NCI-H146 treated with DMSO at 0.1 percent for 48 hours (cell line): Measurements from ENCODE around the gene B3GNT7.
"Not testable (repeated sequence)": the region's sequence is repeated elsewhere in the genome, so short reads cannot be mapped to it uniquely, and the experiment has no call there.

Experiments
- DNase-seq: peaks from one replicate; lab custom pipeline; 2025; ENCODE audit not compliant: unreplicated experiment; lab: John Stamatoyannopoulos, UW

Gene B3GNT7

DNA sequence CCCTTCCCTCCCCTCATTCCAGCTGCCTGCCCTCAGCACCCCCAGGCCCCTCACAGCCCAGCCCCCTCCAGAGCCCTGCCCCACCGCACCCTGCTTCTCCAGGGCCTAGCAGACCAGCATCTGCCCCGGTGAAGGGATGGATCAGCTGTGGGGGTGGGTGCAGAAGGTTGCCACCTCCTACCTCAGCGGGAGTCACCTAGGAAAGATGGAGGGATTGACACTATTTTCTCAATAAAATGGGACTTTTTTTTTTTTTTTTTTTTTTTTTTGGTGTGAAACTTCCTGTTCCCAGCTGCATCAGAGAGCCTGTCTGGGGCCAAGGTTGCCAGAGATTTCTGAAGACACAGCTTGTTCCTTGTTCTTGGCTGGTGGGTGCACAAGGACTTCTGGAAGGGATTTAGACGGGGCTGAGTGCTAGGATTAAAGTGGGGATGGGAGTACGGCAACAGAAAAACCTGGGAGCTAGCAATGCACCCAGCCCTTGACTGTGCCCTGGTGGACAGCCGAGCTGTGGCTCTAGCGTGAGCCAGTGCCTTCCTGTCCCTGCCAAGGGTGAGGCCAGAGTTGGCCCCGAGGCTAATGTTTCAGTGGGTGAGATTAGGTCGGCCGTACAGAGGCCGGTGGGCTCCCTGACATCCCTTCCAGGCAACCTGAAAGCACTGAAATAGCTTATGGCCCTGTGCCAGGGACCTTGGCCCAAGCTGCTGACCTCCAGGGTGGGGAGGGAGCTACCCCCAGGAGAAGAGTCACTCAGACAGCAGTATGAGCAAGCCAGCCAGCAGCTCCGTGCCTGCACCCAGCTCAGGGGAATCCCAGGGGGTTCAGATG lies 4.6 kb downstream of the B3GNT7 start:
- no peak for DNase-seq

DNA sequence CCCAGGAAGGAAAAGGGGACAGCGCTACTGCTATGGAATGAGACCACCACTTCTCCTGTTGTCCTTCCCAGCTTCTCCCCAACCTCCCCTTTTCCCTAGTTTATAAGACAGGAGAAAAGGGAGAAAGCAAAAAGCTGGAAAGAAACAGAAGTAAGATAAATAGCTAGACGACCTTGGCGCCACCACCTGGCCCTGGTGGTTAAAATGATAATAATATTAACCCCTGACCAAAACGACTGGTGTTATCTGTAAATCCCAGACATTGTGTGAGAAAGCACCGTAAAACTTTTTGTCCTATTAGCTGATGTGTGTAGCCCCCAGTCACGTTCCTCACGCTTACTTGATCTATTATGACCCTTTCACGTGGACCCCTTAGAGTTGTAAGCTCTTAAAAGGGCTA lies 5.2 kb downstream of the B3GNT7 start:
- DNase-seq = not testable (repeated sequence)

DNA sequence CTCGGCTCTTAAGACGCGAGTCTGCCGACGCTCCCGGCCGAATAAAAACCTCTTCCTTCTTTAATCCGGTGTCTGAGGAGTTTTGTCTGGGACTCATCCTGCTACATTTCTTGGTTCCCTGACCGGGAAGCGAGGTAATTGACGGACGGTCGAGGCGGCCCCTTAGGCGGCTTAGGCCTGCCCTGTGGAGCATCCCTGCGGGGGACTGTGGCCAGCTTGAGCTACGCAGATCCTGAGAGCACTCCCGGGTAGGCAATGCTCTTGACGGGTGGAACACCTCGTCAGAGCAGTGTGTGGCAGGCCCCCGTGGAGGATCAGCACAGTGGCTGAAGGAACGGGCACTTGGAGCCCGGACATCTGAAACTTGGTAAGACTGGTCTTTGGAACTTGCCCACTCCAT lies 5.6 kb downstream of the B3GNT7 start:
- not testable (repeated sequence) for DNase-seq

DNA sequence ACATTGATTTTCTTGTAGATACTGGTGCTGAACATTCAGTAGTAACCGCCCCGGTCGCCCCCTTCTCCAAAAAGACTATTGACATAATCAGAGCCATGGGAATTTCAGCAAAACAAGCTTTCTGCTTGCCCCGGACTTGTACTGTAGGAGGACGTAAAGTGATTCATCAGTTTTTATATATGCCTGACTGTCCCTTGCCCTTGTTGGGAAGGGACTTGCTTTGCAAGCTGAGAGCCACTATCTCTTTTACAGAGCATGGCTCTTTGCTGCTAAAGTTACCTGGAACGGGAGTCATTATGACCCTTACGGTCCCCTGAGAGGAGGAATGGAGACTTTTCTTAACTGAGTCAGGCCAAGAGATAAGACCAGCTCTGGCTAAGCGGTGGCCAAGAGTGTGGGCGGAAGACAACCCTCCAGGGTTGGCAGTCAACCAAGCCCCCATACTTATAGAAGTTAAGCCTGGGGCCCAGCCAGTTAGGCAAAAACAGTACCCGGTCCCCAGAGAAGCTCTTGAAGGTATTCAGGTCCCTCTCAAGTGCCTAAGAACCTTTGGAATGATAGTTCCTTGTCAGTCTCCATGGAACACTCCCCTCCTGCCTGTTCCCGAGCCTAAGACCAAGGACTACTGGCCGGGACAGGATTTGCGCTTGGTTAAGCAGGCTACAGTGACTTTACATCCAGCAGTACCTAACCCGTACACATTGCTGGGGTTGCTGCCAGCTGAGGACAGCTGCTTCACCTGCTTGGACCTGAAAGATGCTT lies 8.1 kb downstream of the B3GNT7 start:
- not testable (repeated sequence) for DNase-seq

DNA sequence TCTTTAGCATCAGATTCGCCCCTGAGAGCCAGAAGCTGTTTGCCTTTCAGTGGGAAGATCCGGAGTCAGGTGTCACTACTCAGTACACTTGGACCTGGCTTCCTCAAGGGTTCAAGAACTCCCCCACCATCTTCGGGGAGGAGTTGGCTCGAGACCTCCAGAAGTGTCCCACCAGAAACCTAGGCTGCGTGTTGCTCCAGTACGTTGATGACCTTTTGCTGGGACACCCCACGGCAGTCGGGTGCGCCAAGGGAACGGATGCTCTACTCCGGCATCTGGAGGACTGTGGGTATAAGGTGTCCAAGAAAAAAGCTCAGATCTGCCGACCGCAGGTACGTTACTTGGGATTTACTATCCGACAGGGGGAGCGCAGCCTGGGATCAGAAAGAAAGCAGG lies 8.7 kb downstream of the B3GNT7 start:
- not testable (repeated sequence) for DNase-seq

DNA sequence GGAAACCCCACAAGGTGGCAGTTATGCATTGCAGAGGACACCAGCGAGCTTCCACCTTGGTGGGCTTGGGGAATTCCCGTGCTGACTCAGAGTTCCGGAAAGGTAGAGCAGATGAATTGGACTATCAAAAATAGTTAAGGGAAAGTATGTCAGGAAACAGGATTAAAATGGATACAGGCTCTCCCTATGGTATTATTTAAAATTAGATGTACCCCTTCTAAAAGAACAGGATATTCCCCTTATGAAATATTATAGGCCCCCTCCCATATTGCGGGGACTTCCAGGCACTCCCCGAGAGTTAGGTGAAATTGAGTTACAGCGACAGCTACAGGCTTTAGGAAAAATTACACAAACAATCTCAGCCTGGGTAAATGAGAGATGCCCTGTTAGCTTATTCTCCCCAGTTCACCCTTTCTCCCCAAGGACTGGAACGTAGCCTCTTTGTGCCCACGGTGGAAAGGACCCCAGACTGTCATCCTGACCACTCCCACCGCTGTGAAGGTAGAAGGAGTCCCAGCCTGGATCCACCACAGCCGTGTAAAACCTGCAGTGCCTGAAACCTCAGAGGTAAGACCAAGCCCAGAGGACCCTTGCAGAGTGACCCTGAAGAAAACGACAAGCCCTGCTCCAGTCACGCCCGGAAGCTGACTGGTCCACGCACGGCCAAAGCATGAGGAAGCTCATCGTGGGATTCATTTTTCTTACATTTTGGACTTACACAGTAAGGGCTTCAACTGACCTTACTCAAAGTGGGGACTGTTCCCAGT lies 10.3 kb downstream of the B3GNT7 start:
- not testable (repeated sequence) for DNase-seq

DNA sequence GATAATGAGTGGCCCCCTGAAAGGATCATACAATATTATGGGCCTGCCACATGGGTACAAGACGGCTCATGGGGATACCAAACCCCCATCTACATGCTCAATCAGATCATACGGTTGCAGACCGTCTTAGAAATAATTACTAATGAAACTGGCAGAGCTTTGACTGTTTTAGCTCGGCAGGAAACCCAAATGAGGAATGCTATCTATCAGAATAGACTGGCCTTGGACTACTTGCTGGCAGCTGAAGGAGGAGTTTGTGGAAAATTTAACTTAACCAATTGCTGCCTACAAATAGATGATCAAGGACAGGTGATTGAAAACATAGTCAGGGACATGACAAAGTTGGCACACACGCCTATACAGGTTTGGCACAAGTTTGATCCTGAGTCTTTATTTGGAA lies 12.2 kb downstream of the B3GNT7 start:
- DNase-seq = not testable (repeated sequence)

DNA sequence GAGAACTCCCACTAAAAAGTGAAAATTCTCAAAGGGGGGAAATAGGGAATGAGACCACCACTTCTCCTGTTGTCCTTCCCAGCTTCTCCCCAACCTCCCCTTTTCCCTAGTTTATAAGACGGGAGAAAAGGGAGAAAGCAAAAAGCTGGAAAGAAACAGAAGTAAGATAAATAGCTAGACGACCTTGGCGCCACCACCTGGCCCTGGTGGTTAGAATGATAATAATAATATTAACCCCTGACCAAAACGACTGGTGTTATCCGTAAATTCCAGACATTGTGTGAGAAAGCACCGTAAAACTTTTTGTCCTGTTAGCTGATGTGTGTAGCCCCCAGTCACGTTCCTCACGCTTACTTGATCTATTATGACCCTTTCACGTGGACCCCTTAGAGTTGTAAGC lies 12.8 kb downstream of the B3GNT7 start:
- DNase-seq = not testable (repeated sequence)

DNA sequence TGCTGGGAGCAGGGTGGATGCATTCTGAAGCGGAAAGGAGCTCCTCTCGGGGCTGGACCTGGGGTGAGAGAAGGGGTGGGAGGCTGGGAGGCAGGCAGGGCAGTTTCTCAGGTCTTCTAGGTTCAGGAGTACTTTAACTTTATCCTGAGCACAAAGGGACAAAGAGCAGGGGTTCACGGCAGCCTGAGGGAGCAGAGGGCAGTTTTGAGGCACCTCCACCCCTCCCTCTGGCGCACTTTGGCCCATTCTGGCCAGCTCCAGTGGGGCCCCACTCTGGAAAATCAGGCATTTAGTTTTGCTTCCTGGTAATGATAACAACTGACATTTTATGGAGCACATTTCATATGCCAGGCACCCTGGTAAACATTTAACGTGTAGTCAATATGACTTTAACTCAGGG lies 14.3 kb downstream of the B3GNT7 start:
- no peak for DNase-seq

DNA sequence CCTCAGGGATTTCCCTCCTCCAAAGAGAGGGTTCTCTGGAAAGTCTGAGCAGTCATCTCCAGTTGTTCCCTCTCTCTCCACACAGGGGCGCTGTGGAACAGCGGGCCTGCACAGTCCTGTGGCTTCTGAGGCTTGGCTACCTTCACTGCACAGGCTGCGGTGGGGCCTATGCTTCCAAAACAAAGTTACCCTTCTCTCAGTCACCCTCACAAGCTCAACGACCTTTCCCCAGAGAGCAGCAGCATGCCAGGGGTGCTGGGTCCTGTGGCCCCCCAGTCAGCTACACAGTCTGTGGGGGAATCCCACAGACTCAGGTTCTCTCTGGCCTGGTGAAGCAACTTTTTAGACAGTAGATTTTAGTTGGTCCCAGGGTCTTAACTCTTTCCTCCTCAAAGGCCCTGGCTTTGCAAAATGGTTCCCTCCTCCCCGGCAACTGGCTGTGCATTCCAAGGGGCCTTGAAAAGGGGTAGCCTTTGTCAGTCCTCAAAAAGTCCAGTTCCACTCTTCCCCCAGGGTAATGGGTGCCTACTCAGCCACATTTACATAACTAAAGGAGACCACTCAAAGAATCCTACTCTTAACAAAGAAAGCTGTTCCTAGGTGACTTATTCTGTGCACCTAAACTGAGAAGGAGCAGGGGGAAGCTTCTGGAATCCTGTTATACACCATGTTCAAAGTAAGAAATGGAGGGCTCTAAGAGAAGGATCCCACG lies 14.9 kb downstream of the B3GNT7 start:
- DNase-seq = no peak

DNA sequence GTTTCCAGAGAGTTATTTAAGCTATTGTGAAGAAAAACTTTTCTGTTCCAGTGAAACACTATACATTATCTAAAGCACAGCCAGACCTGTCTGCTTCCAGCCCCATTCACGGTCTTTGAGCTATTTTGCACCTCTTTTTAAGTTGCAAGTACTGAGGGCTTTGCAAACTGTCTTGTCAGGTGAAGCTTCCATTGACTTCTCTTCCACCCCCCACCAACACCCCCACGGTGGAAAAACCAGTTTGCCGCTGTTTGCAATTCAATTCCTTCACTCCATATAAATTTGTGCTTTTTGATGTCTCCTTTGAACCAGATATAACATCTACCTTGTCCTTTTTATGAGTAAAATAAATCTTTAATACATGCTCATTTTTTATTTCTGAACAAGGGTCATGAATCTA lies 15.7 kb downstream of the B3GNT7 start:
- DNase-seq = no peak

DNA sequence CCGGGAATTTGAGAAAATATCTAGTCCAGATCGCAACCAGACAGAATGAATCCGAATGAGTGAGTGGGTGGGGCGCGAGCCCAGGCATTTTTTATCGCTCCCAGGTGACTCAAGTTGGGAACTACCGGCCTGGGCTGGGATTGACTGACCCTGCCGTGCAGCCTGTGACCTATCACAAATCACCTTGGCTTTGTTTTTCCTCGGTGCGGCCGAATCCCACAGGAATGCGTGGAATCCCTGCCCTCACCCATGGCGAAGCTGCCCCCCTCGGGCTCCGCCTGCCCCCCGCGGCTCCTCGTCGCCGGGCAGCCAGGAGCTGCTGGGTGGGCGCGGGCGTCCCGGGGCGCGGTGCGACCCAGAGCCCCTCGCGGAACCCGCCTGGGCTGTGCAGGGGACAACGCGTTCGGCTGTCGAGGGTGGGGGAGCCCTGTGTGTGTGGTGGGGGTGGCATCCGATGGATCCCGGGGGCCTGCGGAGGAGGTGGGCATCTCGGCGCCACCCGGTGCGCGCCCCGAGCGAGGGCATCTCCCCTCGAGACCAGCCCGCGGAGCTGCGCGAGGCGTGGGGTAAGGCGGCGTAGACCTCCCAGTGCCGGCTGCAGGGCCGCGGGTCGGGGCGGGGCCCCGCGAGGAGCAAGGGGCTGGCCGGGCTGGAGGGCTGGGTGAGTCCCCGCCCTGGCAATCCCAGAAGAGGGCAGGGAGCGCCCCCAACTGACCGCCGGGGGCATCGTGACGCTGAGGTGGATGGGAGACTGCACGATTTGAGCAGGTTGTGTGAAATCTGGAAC lies 16.5 kb downstream of the B3GNT7 start:
- DNase-seq = peak; percentile 27

DNA sequence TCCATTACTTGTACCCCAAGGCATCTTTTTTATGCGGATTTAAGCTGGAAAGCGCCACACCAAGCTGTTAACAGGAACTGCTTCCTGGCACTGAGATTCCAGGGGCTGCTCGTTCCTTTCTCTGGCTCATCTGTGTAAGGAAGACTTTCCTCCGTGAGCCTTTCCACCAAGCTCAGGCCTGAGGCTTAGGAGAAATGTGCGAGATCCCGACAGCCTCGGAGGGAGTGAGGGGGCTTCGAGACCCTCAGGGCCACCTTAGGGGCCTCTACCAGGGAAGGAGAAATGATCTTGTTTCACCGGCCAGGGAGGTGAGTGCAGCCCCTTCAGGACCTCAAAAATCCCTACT lies 17.1 kb downstream of the B3GNT7 start:
- DNase-seq = no peak

DNA sequence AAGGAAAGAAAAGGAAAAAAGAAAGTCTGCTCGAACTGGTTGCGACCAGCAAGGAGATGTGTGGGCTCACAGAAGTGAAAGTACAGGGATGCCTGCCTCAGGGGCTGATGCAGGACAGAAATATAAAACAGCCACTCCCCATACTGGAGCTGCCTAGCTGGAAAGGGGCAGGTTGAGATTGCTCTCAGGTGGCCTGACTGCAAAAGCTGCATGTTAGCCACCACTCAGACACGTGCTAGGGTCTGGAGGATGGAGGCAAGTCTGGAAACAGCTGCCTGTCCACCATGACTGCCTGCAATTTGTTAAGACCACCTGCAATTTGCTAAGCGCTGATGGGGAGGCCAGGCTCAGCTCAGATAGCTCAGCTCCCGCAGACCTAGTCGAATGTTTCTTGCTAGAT lies 17.9 kb downstream of the B3GNT7 start:
- DNase-seq = no peak

DNA sequence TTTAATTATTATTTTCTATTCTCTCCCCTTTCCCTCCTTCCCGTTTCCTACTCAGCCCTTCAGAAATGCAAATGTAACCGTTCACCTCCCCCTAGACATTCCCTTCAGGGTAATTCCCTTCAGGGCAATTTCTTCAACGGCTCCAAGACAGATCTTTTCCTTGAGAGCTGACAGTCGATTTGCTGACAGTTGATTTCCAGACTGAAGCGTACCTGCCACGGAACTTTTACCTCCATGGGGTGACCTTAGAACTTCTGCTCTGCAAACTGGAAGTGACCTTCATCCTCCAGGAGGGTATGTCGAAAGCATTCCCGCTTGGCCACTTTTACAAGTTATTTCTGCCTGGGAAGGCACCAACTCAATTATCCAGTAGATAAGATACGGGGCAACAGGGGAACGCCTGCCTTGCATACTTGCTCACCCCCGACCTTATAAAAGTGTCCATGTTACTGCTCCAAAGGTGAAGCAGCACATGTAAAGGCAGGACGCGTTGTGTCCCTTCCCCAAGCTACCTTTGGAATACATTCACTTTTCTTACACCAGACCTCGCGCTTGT lies 18.5 kb downstream of the B3GNT7 start:
- no peak for DNase-seq

DNA sequence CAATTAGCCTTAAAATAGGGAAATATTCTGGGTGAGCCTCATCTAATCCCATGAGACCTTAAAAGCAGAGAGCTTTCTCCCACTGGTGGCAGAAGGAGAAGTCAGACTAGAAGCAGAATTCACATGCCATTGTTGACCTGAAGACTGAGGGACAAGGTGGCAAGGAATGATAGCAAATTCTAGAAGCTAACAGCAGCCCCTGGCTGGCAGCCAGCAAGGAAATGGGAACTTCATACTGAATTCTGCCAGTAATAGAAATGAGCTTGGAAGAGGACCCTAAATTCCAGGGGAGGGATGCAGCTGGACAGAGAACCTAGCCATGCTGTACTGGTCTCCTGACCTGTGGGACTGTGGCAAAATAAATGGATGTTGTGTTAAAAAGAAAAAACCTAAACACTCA lies 19.5 kb downstream of the B3GNT7 start:
- no peak for DNase-seq

DNA sequence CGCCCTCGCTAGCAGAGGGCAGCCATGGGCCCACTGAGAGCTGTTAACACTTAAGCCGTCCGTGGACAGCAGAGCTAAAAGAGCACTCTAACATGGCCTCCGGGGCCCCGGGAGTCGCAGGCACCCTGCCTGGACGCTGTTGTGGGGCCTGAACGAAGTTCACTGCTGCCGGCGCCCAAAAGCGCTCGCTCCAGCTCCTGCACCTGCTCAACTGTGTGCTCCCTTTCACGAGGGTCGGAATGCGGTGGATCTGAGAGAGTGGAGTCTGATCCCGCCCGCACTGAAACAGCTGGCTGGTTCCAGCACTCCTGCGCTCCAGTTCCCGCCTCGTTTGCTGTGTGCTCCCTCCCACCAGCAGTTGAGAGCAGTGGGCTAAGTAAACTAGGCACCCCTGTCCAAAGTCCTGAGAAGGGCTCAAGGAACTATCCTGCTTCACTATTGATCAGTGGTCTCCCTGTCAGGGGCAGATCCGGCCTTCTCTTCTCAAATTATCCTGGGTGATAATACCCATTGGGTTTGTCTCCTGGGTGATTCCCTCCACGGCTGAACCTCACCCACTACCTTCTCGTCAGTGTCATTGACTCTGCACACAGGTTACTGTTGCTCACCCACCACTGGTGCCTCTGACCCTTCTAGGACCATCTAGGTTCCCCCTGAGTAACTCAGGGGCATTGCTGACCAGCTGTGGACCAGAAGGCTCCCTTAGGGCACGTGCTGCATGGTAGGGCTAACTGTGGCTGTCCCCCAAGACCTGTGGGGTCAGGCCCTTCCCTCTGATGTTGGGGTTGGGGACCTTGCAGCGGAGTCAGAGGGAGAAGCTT lies 23.5 kb downstream of the B3GNT7 start:
- no peak for DNase-seq

DNA sequence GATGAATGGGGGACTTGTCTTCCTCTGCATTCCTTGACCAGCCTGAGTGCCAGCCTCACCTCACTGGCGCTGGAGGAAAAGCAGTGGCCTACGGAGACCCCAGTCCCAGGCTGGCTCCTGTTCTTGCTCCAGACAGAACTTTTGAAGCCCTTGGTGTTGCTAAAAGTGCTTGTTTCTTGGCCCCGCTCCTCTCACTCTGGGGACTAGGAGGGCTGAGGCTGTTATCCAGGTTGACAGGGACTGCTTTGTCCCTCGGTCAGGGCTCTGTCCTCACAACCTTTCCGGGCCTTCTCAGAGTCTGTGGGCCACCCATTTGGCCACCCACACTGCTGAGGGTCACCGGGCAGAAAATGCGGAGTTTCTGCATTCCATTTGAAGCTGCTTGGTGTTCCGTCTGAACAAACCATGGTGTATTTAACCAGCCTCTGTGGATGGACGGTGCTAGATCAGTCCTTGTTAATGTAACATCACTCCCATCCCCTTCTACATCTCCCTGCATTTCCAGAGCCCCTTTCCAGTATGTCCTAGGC lies 25.6 kb downstream of the B3GNT7 start:
- DNase-seq = no peak

DNA sequence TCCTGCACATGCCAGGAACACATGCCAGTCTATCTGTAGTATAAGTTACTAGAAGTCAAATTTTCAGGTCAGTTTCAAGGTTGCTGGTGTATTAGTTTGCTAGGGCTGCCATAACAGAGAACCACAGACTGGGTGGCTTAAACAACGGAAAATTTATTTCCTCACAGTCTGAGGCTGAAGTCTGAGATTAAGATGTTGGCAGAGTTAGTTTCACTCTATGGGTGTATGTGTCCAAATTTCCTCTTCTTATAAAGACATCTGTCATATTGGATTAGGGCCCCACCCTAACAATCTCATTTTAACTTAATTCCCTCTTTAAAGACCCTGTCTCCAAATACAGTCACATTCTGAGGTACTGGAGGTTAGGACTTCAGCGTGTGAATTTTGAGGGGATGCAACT lies 26.5 kb downstream of the B3GNT7 start:
- DNase-seq = no peak
